ENCODE measurements around the gene RXRB.

DNA sequence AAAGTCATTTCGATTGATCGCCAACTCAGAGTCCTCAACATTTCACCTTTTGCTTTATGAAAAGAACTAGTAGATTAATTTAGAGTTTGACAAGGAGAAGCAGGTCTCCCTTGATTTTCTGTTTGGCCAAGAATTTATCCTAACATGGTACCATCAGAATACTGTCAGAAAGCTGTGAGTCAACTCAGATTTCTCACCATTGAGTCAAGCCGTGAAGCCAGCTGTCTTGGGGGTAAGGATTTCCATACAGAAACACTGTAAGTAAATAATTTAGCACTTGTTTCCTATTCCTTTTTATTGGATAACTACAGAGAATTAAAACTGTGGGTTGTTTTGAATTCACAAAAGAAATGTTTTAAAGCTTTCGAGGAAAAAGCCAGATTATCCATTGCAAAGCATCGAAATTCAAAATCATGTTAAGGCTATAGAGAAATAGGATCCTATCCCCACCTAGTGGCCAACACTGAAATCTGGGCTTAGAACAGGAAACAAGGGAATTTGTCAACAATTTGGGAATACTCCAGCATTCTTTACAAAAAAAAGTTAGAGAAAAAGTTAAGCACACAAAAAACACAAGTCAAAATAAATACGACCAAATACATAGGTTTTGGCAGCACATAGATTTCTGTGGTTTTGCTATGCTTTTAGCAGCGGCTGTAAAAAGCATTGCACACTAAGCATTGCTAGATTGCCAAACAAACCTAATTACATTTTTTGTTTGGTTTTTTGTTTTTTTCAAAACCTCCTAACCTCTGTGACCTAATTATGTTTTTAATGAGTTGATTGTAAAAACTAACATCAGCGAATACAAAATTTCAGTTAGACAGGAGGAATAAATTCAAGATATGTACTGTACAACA is 52.4 kb downstream of the RXRB start:
- TF ChIP-seq POLR2A (IDR thresholded peaks at IDR 0.05; ENCODE audit: low read length) (no peak), GATA1 (IDR thresholded peaks at IDR 0.05; ENCODE audit: low read depth, low read length) (no peak)
